OCI-LY1 (cell line): ENCODE measurements around the gene INTS13.
A peak's percentile ranks its signal among the peaks of the same experiment; 100 is the strongest.

ENCODE experiments used
- H2AFZ ChIP-seq: fragments of 200-600 bp; sonication (generic), shearing (Covaris generic); 2 replicates; pipeline ENCODE4 v1.6.0; 2014; ENCODE audit warnings: antibody characterized with exemption, mild to moderate bottlenecking, low read length
- H3F3A ChIP-seq: fragments of 200-600 bp; sonication (generic), shearing (Covaris generic); 2 replicates; pipeline ENCODE4 v1.6.0; 2014; ENCODE audit warnings: mild to moderate bottlenecking, antibody characterized with exemption, low read length, moderate library complexity; ENCODE audit not compliant: insufficient read depth
- H3K27ac ChIP-seq: fragments of 200-600 bp; sonication (generic); 2 replicates; pipeline ENCODE4 v1.5.1; 2014; ENCODE audit warnings: low read length, mixed run types, mild to moderate bottlenecking, low read depth; ENCODE audit not compliant: poor library complexity, severe bottlenecking
- H3K27me3 ChIP-seq: fragments of 200-600 bp; sonication (generic); 2 replicates; pipeline ENCODE4 v1.6.0; 2014; ENCODE audit warnings: antibody characterized with exemption, mild to moderate bottlenecking, low read length, moderate library complexity; ENCODE audit not compliant: insufficient read depth
- H3K36me3 ChIP-seq: fragments of 200-600 bp; sonication (generic); 2 replicates; pipeline ENCODE4 v1.6.1; 2014; ENCODE audit warnings: mild to moderate bottlenecking, antibody characterized with exemption, low read length, moderate library complexity, mixed read lengths; ENCODE audit not compliant: insufficient read depth
- H3K4me1 ChIP-seq: fragments of 200-600 bp; sonication (generic); 2 replicates; pipeline ENCODE4 v1.5.1; 2014; ENCODE audit warnings: mild to moderate bottlenecking, low read length, moderate library complexity; ENCODE audit not compliant: insufficient read depth, severe bottlenecking
- H3K4me2 ChIP-seq: fragments of 200-600 bp; sonication (generic), shearing (Covaris generic); 2 replicates; pipeline ENCODE4 v1.6.1; 2014; ENCODE audit warnings: low read length
- H3K4me3 ChIP-seq: fragments of 200-600 bp; sonication (generic); 2 replicates; pipeline ENCODE4 v1.5.1; 2014; ENCODE audit warnings: low read length, low read depth, mild to moderate bottlenecking, mixed read lengths; ENCODE audit not compliant: poor library complexity, severe bottlenecking
- H3K79me2 ChIP-seq: fragments of 200-600 bp; shearing (Covaris generic); 2 replicates; pipeline ENCODE4 v1.6.1; 2016; ENCODE audit warnings: mixed run types, low read length, mixed read lengths; ENCODE audit not compliant: insufficient read depth
- H3K9ac ChIP-seq: fragments of 200-600 bp; sonication (generic), shearing (Covaris generic); 2 replicates; pipeline ENCODE4 v1.6.1; 2014; ENCODE audit warnings: mild to moderate bottlenecking, low read length, mixed read lengths
- H3K9me2 ChIP-seq: fragments of 200-600 bp; sonication (generic), shearing (Covaris generic); 2 replicates; pipeline ENCODE4 v1.6.1; 2014; ENCODE audit warnings: low read depth, mild to moderate bottlenecking, low read length, mixed read lengths
- H3K9me3 ChIP-seq: fragments of 200-600 bp; shearing (Covaris generic); 2 replicates; pipeline ENCODE4 v1.6.1; 2014; ENCODE audit warnings: low read length, mixed read lengths
- H4K20me1 ChIP-seq: fragments of 200-600 bp; sonication (generic), shearing (Covaris generic); 2 replicates; pipeline ENCODE4 v1.6.0; 2016; ENCODE audit warnings: mild to moderate bottlenecking, low read length; ENCODE audit not compliant: insufficient read depth
- CTCF ChIP-seq: fragments of 200-600 bp; sonication (generic), shearing (Covaris generic); IDR thresholded peaks from 2 replicates; pipeline ENCODE4 v1.5.1; 2017; ENCODE audit warnings: mild to moderate bottlenecking, antibody characterized with exemption, low read length, moderate library complexity, mixed read lengths
- EZH2 ChIP-seq: fragments of 200-600 bp; sonication (generic), shearing (Covaris generic); IDR thresholded peaks from 2 replicates; pipeline ENCODE4 v1.8.0; 2017; ENCODE audit warnings: borderline replicate concordance, mixed run types, mild to moderate bottlenecking, antibody characterized with exemption, low read length, moderate library complexity, mixed read lengths

INTS13 gene

GRCh38 chr12:26939953-26940352, 2.2 kb upstream of the INTS13 start:
- Histone ChIP-seq H3F3A (0 out of 2 replicates have a peak, but pooled peaks cover 3% of the 10 kb centered on the region), H2AFZ (no peak overlapping the region), H4K20me1 (no peaks in the 10 kb centered on the region), H3K9me2 (no peaks in the 10 kb centered on the region), H3K4me3 (peak overlapping the region; percentile 90), H3K4me1 (peaks cover 63% of the 10 kb centered on the region), H3K27ac (peak overlapping the region; percentile 78), H3K9ac (peak overlapping the region; percentile 94), H3K36me3 (peaks cover 20% of the 10 kb centered on the region), H3K27me3 (no peaks in the 10 kb centered on the region), H3K4me2 (peak overlapping the region; percentile 82), H3K79me2 (peaks cover 91% of the 10 kb centered on the region), H3K9me3 (peaks cover 6% of the 10 kb centered on the region; the same call in 1 of the 2 replicates)
- no peak for TF ChIP-seq CTCF
- no peak for TF ChIP-seq EZH2

GRCh38 chr12:26939192-26939832, 1.5 kb upstream of the INTS13 start:
- peaks cover 91% of the 10 kb centered on the region for H3K79me2 ChIP-seq
- H3K27me3 ChIP-seq: no peaks in the 10 kb centered on the region
- peak overlapping the region; percentile 90 for H3K4me3 ChIP-seq
- 0 out of 2 replicates have a peak, but pooled peaks cover 3% of the 10 kb centered on the region for H3K9me3 ChIP-seq
- H3K4me1 ChIP-seq: peaks cover 65% of the 10 kb centered on the region
- H4K20me1 ChIP-seq: no peaks in the 10 kb centered on the region
- H3K4me2 ChIP-seq: peak overlapping the region; percentile 82
- H3K9ac ChIP-seq: peak overlapping the region; percentile 94
- H3K27ac ChIP-seq: peak overlapping the region; percentile 78
- 0 out of 2 replicates have a peak, but pooled peaks cover 3% of the 10 kb centered on the region for H3F3A ChIP-seq
- TF ChIP-seq CTCF (no peak), EZH2 (no peak)
- no peaks in the 10 kb centered on the region for H3K9me2 ChIP-seq
- peaks cover 26% of the 10 kb centered on the region for H3K36me3 ChIP-seq
- no peak overlapping the region for H2AFZ ChIP-seq

- H3K9ac ChIP-seq: peak overlapping the region; percentile 94
- H3K36me3 ChIP-seq: peaks cover 28% of the 10 kb centered on the region
- H3K9me3 ChIP-seq: no peaks in the 10 kb centered on the region
- peaks cover 88% of the 10 kb centered on the region for H3K79me2 ChIP-seq
- no peaks in the 10 kb centered on the region for H3K9me2 ChIP-seq
- TF ChIP-seq CTCF (no peak), EZH2 (no peak)
- H3K4me2 ChIP-seq: peak overlapping the region; percentile 82
- 0 out of 2 replicates have a peak, but pooled peaks cover 3% of the 10 kb centered on the region for H3F3A ChIP-seq
- peaks cover 65% of the 10 kb centered on the region for H3K4me1 ChIP-seq
- H3K27me3 ChIP-seq: no peaks in the 10 kb centered on the region
- H3K27ac ChIP-seq: peak overlapping the region; percentile 78
- no peaks in the 10 kb centered on the region for H4K20me1 ChIP-seq
- H3K4me3 ChIP-seq: peak overlapping the region; percentile 90
- H2AFZ ChIP-seq: no peak overlapping the region
Observed at GRCh38 chr12:26938701-26939062, 901 bp upstream of the INTS13 start.
